Occipital lobe (tissue), 2 donors: ENCODE results near the gene ARPC5. TPM values are rescaled to one million over a fixed set of nuclear protein-coding genes. Genes with fewer than 3 reads are reported as not detected.
A peak's percentile ranks its signal among the peaks of the same experiment; 100 is the strongest.
"Not testable (repeated sequence)": the region's sequence is repeated elsewhere in the genome, so short reads cannot be mapped to it uniquely, and the experiment has no call there.

Experiments
- DNase-seq: peaks from one replicate; lab custom pipeline; 2025; lab: John Stamatoyannopoulos, UW
- total RNA-seq: library from RNA; depleted of rRNA; stranded (reverse); fragments of >200 nt; gene quantifications from one replicate; pipeline ENCODE4 v1.2.3, GENCODE V29; 2014

ARPC5 gene
- 145 TPM for total RNA-seq

GRCh38 chr1:183635606-183636333 lies at the start of gene ARPC5:
Gene ARPC5, minus strand, starts transcription at chr1:183635783. Its CDS starts 124 bp downstream, at chr1:183635659.
- peak; percentile 96 for DNase-seq

GRCh38 chr1:183685112-183685713 lies 49.6 kb upstream of the ARPC5 start:
- DNase-seq: no peak

GRCh38 chr1:183679363-183679762 lies 43.8 kb upstream of the ARPC5 start:
- DNase-seq: not testable (repeated sequence)

GRCh38 chr1:183678819-183679218 lies 43.2 kb upstream of the ARPC5 start:
- DNase-seq: no peak

GRCh38 chr1:183676586-183677189 lies 41.1 kb upstream of the ARPC5 start:
- DNase-seq: no peak

- DNase-seq: no peak
Measured at GRCh38 chr1:183675883-183676585, 40.5 kb upstream of the ARPC5 start.

- no peak for DNase-seq
Measured at GRCh38 chr1:183675381-183675780, 39.8 kb upstream of the ARPC5 start.

- DNase-seq: no peak
Measured at GRCh38 chr1:183674886-183675285, 39.3 kb upstream of the ARPC5 start.

- DNase-seq: no peak
Measured at GRCh38 chr1:183674339-183674738, 38.8 kb upstream of the ARPC5 start.

GRCh38 chr1:183673605-183674323 lies 38.2 kb upstream of the ARPC5 start:
- no peak for DNase-seq

- no peak for DNase-seq
Measured at GRCh38 chr1:183670169-183670568, 34.6 kb upstream of the ARPC5 start.

- no peak for DNase-seq
Measured at GRCh38 chr1:183656355-183656754, 20.8 kb upstream of the ARPC5 start.

GRCh38 chr1:183655562-183656075 lies 20.0 kb upstream of the ARPC5 start:
- DNase-seq: peak; percentile 45

GRCh38 chr1:183654706-183655105 lies 19.1 kb upstream of the ARPC5 start:
- DNase-seq: no peak

GRCh38 chr1:183653876-183654451 lies 18.4 kb upstream of the ARPC5 start:
- no peak for DNase-seq

GRCh38 chr1:183653462-183653794 lies 17.8 kb upstream of the ARPC5 start:
- DNase-seq: no peak

- no peak for DNase-seq
Measured at GRCh38 chr1:183652547-183653461, 17.2 kb upstream of the ARPC5 start, which contains the start of gene APOBEC4. Gene APOBEC4, minus strand, starts transcription at chr1:183653316. Its CDS starts 4,535 bp downstream, at chr1:183648781.

- DNase-seq: no peak
Measured at GRCh38 chr1:183652107-183652506, 16.5 kb upstream of the ARPC5 start.

GRCh38 chr1:183651612-183652011 lies 16.0 kb upstream of the ARPC5 start:
- no peak for DNase-seq

- DNase-seq: no peak
Measured at GRCh38 chr1:183648042-183648441, 12.5 kb upstream of the ARPC5 start.
